ENCODE results near the gene BECN2.

Gene BECN2

GRCh38 chr1:242000434-242000833 lies 42.9 kb downstream of the BECN2 start:
- no peak for TF ChIP-seq CTCF (IDR thresholded peaks at IDR 0.05)

- no peak for TF ChIP-seq CTCF (IDR thresholded peaks at IDR 0.05)
These were observed 44.5 kb downstream of the BECN2 start for GRCh38 chr1:242002072-242002471.

GRCh38 chr1:242002510-242002909 lies 44.9 kb downstream of the BECN2 start:
- TF ChIP-seq CTCF (IDR thresholded peaks at IDR 0.05), result no peak

GRCh38 chr1:242004751-242005495 lies 47.4 kb downstream of the BECN2 start:
- no peak for TF ChIP-seq CTCF (IDR thresholded peaks at IDR 0.05)

- no peak for TF ChIP-seq CTCF (IDR thresholded peaks at IDR 0.05)
These were observed 48.4 kb downstream of the BECN2 start for GRCh38 chr1:242005866-242006535.

- TF ChIP-seq CTCF (IDR thresholded peaks at IDR 0.05), result no peak
These were observed 49.4 kb downstream of the BECN2 start for GRCh38 chr1:242006976-242007375.

All from LNCAP (cell line).